Measurements from ENCODE around the gene PLXNB3.
"Not testable (repeated sequence)": the region's sequence is repeated elsewhere in the genome, so short reads cannot be mapped to it uniquely, and the experiment has no call there.

Gene PLXNB3

GRCh38 chrX:153733651-153734240, 30.3 kb upstream of the PLXNB3 start:
- no peak for DNase-seq

- no peak for DNase-seq
Observed at GRCh38 chrX:153734871-153735270, 29.2 kb upstream of the PLXNB3 start.

DNA sequence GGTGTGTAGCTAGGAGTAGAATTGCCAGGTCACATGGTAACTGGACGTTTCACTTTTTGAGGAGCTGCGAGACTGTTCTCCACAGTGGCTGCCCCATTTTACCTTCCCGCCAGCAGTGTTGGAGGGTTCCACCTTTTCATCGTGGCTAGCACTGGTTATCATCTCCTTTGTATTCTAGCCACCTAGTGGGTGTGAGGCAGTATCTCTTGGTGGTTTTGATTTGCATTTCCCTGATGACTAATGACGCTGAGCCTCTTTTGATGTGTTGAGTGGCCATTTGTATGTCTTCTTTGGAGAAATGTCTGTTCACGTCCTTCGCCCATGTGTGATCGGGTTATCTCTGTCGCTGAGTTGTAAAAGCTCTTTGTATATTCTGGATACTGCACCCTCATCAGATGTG, 28.8 kb upstream of the PLXNB3 start:
- DNase-seq, result no peak

DNA sequence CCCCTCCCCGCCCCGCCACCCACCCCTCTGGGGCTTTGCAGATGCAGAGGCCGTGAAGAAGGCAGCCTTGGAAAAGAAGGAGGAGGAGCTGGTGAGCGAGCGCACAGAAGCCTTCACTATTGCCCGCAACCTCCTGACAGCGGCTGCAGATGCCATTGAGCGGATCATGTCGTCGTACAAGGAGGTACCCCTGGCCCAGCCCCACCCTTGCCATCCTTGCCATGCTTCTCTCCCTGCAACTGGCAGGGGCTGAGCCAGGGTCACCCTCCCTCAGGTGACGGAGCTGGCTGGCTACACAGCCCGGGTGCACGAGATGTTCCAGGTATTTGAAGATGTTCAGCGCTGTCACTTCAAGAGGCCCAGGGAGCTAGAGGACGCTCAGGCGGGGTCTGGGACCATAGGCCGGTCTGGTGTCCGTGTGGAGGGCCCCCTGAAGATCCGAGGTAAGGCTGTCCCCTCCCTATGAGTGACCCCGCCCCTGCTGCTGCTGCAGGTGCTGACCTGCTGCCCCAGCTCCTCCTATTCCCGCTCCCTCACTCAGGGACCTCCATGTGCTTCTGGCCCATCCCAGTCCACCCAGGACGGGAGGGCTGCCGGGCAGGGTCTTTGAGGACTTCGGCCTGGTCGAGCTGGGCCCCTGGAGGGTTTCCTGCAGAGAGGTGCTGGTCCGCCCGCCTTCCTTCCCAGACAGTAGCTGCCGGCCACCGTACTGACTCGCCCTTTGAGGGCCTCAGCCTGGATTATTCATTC, 27.8 kb upstream of the PLXNB3 start:
- DNase-seq, result no peak

DNA sequence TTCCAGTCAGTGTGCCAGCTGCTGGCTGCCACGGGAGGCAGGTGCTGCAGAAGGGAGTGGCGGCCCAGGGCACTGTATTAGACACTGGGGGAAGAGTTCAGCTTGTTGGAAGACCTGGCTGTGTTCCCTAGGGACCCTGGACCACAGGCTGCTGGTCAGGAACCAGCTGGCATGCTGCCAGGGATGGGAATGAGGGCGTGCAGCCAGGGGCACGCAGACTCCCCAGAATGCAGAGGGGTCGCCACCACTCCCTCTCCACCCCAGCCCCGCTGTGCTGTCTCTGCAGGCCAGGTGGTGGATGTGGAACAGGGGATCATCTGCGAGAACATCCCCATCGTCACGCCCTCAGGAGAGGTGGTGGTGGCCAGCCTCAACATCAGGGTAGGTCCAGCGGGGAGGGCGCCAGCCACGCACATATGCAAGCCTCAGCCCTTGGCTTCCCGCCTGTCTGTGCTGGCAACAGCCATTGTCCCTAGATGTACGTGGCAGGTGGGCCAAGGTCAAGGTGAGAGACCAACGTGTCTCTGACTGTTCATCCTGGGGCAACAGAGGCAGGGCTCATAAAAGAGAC, 27.1 kb upstream of the PLXNB3 start:
- no peak for DNase-seq

DNA sequence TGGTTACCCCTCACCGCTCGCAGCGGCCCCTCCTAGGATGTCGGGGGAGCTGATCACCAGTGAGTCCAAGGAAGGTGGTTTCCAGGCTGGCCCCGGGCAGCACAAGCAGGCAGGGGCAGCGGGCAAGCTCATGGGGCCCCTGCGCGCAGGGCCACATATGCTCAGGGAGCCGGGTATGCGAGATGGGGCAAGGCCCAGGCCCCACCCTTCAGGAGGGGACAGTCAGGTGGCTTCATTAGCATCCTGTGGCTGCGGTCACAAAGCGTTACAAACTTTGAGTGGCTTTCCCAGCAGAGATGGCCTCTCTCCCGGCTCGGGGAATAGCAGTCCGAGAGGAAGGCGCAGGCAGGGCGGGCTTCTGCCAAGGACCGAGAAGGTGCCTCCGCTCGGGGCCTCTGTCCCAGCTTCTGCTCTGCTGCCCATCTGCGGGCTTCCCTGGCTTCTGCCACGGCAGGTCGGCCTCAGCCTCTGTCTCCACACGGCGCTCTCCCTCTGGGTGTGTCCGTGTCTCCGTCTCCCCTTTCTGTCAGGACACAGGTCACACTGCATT, 25.9 kb upstream of the PLXNB3 start:
- DNase-seq, result no peak

DNA sequence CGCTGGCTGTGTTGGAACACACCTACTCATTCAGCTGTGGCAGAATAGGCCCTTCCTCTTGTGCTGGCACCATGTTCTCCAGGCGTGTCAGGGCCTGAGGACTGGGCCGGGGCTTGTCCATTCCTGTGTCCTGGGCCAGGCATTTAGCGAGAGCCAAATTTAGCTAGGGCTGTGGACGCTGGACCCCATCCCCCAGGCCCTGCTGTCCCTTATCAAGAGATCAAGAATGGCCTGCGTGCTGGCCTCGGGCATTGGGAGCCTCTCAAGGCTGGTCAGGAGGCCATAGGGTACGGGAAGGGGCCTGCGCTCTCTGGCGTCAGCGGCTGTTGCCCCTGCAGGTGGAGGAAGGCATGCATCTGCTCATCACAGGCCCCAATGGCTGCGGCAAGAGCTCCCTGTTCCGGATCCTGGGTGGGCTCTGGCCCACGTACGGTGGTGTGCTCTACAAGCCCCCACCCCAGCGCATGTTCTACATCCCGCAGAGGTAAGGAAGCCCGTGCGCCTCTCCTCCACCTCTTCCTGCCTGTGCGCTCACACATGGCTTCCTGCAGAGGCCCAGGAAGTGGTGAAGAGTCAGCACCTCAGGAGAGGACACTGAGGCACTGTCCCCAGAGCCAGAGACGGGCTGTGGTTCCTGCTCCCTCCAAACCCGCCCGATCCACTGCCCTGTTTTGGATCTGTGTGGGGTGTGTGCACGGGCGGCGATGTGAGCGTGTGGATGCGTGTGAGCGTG, 24.1 kb upstream of the PLXNB3 start:
- DNase-seq, result no peak

DNA sequence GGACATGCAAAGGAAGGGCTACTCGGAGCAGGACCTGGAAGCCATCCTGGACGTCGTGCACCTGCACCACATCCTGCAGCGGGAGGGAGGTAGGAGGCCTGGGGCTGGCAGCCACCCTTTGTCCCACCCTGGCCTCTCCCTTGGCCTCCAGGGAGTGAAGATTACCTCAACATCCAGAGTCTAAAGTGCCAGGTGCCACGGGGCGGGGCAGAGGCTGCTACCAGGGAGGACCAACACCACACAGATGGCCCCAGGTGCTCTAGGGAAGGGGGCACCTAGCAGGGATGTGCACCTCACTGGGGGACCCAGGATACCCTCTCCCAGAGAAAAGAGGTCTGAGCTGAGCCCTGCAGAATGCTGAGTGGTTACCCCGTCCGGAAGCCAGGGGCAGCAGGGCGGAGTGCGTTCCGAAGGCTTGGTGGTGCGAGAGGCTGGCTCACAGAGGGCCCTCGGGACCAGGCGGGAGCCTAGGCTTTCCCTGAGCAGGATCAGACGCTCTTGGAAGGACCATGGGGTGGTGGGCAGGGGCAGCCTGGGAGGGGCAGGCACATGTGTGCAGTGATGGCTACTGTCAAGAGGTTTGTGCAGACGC, 23.3 kb upstream of the PLXNB3 start:
- DNase-seq, result no peak

DNA sequence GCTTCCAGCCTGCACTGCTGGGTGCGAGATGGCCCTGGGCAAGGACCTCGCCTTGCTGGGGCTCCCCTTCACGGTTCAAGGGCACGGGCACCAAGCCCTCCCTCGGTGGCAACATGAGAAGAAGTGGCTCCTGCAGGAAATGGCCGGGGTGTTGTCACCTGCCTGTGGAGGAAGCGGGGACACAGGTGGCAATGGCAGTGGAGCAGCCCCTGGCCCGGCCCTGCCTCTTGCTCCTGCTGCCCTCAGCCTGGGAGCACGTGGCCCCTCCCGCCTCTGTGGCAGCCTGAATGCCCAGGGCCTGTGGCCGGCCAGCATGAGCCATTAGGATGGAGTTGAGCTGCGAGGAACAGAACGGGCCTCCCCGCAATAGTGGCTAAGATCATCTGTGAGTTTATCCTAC, 22.6 kb upstream of the PLXNB3 start:
- no peak for DNase-seq

DNA sequence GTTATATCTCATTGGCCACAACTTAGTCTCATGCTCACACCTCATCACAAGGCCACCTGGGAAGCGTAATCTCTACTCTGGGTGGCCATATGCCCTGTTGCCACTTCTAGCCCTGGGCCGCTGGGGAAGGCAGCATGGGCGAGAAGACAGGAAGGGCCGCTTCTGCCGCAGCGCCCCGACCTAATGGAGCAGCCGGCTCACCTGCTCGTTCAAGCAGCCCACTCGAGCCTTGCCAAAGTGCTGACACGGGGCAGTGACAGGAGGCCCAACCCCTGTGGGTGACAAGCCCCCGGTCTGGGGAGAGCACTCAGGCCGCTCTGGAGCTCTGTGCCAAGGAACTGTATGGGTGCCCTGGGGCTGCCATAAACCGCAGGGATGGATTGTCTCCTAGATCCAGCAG, 21.9 kb upstream of the PLXNB3 start:
- DNase-seq, result not testable (repeated sequence)

GRCh38 chrX:153742796-153743467, 21.1 kb upstream of the PLXNB3 start:
- DNase-seq, result not testable (repeated sequence)

DNA sequence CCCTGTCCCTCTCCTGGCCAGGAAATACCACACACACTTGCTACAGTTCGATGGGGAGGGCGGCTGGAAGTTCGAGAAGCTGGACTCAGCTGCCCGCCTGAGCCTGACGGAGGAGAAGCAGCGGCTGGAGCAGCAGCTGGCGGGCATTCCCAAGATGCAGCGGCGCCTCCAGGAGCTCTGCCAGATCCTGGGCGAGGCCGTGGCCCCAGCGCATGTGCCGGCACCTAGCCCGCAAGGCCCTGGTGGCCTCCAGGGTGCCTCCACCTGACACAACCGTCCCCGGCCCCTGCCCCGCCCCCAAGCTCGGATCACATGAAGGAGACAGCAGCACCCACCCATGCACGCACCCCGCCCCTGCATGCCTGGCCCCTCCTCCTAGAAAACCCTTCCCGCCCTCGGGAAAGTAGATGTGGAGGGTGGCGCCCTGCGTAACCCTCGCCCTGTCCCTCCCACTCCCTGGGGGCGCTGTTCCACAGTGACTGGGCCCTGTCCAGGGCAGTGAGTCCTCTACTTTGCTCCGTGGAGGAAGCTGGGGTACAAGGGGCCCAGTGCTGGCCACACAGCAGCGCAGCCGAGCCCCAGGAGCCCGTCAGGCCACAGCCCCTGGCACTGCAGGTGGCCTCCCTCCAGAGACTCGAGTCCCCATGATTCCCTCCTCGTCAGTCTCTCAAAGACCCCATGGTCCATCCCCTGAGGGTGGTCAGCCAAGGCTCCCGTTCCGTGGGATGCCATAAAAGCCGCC, 20.4 kb upstream of the PLXNB3 start:
- not testable (repeated sequence) for DNase-seq

DNA sequence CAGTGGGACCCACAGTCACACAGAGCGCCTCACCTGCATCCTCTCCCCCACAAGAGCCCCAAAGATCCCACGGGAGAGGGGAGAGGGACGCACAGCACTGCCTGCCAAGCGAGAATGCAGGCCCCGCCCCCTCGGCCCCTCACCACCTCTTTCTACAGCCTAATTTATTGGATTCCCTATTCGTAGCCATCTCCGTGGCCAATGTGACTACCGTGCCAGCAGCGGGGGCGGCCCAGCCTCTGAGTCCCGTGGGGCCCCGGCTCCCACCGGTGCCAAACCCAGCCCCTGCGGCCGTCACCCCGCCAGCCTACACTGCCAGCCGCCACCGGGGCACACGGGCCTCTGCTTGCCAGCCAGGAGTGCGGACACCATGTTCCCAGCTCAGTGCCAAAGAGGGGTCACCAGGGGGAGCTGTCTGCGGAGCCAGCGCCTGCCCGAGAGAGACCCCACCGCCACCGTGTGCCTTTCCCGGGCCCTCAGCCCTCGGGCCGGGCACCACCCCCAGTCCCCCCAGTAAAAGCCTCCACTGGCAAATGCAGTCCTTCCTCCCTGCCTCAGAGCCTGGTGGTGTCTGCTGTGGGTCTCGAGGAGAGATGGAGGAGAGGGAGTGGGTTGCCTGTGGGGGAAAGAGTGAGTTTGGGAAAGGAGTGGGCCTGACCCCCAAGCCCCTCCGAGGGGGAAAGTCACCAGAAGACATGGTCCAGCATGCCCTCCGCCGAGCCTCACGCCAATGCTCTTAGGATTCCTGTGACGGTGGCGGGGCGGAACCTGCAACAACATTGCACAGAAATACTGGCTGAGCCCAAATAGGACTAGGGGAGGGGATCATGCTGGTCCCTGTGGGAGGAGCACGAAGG, 19.6 kb upstream of the PLXNB3 start:
- no peak for DNase-seq

- DNase-seq, result not testable (repeated sequence)
Observed at GRCh38 chrX:153745067-153745433, 19.0 kb upstream of the PLXNB3 start.

DNA sequence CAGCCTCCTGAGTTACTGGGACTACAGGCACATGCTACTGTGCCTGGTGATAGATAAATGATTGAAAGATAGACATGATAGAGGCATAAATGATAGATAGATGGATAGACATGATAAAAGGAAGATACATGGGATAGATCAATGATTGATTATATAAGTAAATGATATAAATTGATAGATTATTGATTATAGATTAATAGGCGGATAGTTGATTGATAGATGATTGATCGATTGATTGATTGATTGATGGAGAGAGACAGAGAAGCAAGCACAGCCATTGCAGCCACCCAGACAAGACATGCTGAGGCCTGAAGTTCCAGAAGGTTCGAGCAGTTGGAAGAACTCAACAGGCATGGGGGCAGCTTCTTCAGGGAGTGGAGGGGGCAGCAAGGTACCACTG, 17.7 kb upstream of the PLXNB3 start:
- DNase-seq, result no peak

- not testable (repeated sequence) for DNase-seq
Observed at GRCh38 chrX:153746991-153747390, 17.1 kb upstream of the PLXNB3 start.

GRCh38 chrX:153749017-153749416, 15.0 kb upstream of the PLXNB3 start:
- DNase-seq, result not testable (repeated sequence)

DNA sequence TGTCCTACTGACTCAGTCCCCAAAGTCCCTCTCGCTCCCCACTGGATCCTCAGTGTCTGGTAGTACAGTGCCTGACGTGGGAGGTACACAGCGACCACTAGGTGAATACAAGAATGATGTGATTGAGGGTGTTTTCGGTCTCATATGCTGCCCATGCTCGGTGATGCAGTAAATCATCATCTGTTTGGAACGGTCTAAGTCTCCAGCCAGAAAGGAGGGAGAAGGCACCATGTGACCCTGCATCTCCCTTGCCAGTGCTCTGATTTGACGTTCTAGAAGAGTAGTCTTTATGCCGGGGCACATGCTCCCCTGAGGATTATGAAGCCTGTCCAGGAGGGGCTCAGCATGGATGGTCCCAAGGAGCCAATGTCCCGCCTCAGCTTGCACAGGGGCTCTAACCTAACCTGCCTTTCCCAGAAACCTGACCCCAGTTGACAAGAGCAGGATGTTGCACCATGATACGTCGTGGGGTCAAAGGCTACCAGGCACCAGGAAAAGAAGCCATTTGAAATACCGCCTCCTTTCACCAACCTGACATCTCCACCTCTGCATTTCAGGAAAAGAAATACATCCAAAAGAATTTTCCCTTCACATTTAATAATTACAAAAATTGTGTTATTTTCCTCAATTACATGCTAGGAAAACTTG, 13.8 kb upstream of the PLXNB3 start:
- no peak for DNase-seq

- no peak for DNase-seq
Observed at GRCh38 chrX:153755136-153755535, 8.9 kb upstream of the PLXNB3 start.

DNA sequence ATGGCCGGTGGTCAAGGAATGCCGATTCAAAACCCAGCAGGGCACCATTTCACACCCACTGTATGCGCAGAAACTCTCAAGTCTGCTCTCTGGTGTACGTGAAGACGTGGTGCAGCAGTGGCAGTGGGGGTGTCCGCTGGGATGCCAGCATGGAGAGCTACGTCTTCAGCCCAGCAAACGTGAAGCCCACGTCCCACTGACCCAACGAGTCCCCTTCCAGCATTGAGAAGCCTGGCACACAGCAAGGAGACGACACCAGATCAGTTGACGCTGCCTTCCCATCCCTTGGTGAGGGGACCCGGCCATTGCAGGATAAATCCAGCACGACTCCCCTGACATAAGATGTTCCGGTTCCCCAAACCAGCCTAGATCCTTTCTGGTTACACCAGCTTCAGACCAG, 2.2 kb upstream of the PLXNB3 start:
- no peak for DNase-seq
